ENCODE results near the gene C2orf72. TPM values are rescaled to one million over a fixed set of nuclear protein-coding genes. Genes with fewer than 3 reads are reported as not detected.
"Not testable (repeated sequence)": the region's sequence is repeated elsewhere in the genome, so short reads cannot be mapped to it uniquely, and the experiment has no call there.

Gene C2orf72
- total RNA-seq, 1 donor from 2014 or later = 34.2 TPM

- no peak for DNase-seq (ENCODE audit: low spot score)
Measured at GRCh38 chr2:231015478-231015877, 21.8 kb upstream of the C2orf72 start.

GRCh38 chr2:231015926-231016325, 21.4 kb upstream of the C2orf72 start:
- DNase-seq (ENCODE audit: low spot score) = no peak

- no peak for DNase-seq (ENCODE audit: low spot score)
Measured at GRCh38 chr2:231016566-231017230, 20.6 kb upstream of the C2orf72 start.

- no peak for DNase-seq (ENCODE audit: low spot score)
Measured at GRCh38 chr2:231017231-231017598, 20.1 kb upstream of the C2orf72 start.

GRCh38 chr2:231018184-231018583, 19.1 kb upstream of the C2orf72 start:
- DNase-seq (ENCODE audit: low spot score) = no peak

- DNase-seq (ENCODE audit: low spot score) = not testable (repeated sequence)
Measured at GRCh38 chr2:231025059-231025458, 12.3 kb upstream of the C2orf72 start.

GRCh38 chr2:231028889-231029288, 8.4 kb upstream of the C2orf72 start:
- no peak for DNase-seq (ENCODE audit: low spot score)

- no peak for DNase-seq (ENCODE audit: low spot score)
Measured at GRCh38 chr2:231029563-231029962, 7.8 kb upstream of the C2orf72 start.

GRCh38 chr2:231030725-231031124, 6.6 kb upstream of the C2orf72 start:
- no peak for DNase-seq (ENCODE audit: low spot score)

GRCh38 chr2:231032575-231033140, 4.7 kb upstream of the C2orf72 start:
- no peak for DNase-seq (ENCODE audit: low spot score)

GRCh38 chr2:231033147-231034132, 3.9 kb upstream of the C2orf72 start:
- DNase-seq (ENCODE audit: low spot score) = no peak

- DNase-seq (ENCODE audit: low spot score) = no peak
Measured at GRCh38 chr2:231034291-231034882, 2.9 kb upstream of the C2orf72 start.

- DNase-seq (ENCODE audit: low spot score) = no peak
Measured at GRCh38 chr2:231036131-231036530, 1.2 kb upstream of the C2orf72 start.

- DNase-seq (ENCODE audit: low spot score) = no peak
Measured at GRCh38 chr2:231036578-231037106, 681 bp upstream of the C2orf72 start.

GRCh38 chr2:231037731-231038482, 584 bp downstream of the C2orf72 start:
- no peak for DNase-seq (ENCODE audit: low spot score)

GRCh38 chr2:231038483-231039293, 1.4 kb downstream of the C2orf72 start:
- DNase-seq (ENCODE audit: low spot score) = no peak

GRCh38 chr2:231039294-231039664, 2.0 kb downstream of the C2orf72 start:
- DNase-seq (ENCODE audit: low spot score) = no peak

- no peak for DNase-seq (ENCODE audit: low spot score)
Measured at GRCh38 chr2:231039821-231040364, 2.6 kb downstream of the C2orf72 start.

- DNase-seq (ENCODE audit: low spot score) = no peak
Measured at GRCh38 chr2:231041061-231041689, 3.9 kb downstream of the C2orf72 start.

GRCh38 chr2:231043796-231044195, 6.5 kb downstream of the C2orf72 start:
- no peak for DNase-seq (ENCODE audit: low spot score)

Data from mucosa of gallbladder (tissue), 1 donor.